H1 (cell line): ENCODE data around the gene TLCD2. TPM values are rescaled to one million over a fixed set of nuclear protein-coding genes. Genes with fewer than 3 reads are reported as not detected.

Experiments
- ASH2L ChIP-seq: fragments of 200-600, 300-600 bp; sonication (generic); IDR thresholded peaks from one replicate; pipeline ENCODE4 v1.7.1; 2017; ENCODE audit warnings: low read length
- CEBPB ChIP-seq: IDR thresholded peaks from 2 replicates; pipeline ENCODE4 v1.6.1; 2012; ENCODE audit warnings: low read depth, low read length
- POU5F1 ChIP-seq: IDR thresholded peaks from 2 replicates; pipeline ENCODE4 v1.6.1; 2011; ENCODE audit warnings: low read depth, mild to moderate bottlenecking, low read length, moderate library complexity
- SAP30 ChIP-seq: fragments of 300-600 bp; sonication (generic); IDR thresholded peaks from 2 replicates; pipeline ENCODE4 v1.7.1; 2012; ENCODE audit warnings: low read length, moderate library complexity, mild to moderate bottlenecking, inconsistent platforms; ENCODE audit not compliant: insufficient read depth, insufficient replicate concordance
- SIX5 ChIP-seq: IDR thresholded peaks from 2 replicates; pipeline ENCODE4 v1.6.1; 2011; ENCODE audit warnings: mild to moderate bottlenecking, low read depth, low read length
- SRF ChIP-seq: IDR thresholded peaks from 2 replicates; pipeline ENCODE4 v1.6.1; 2011; ENCODE audit warnings: mild to moderate bottlenecking, low read depth, low read length, moderate library complexity
- TAF1 ChIP-seq: IDR thresholded peaks from 2 replicates; pipeline ENCODE4 v1.6.1; 2011; ENCODE audit warnings: mild to moderate bottlenecking, low read depth, low read length
- polyA plus RNA-seq, 7 experiments: library from polyadenylated mRNA; depleted of rRNA in 3 of 7; stranded (reverse) in 5 of 7; unstranded in 2 of 7; fragments of >200 nt in 5 of 7; fragments of 200-250 nt in 2 of 7; gene quantifications; 1 replicate in 5 of 7; 2 replicates in 1 of 7; 4 replicates in 1 of 7; pipeline versions ENCODE4 v1.2.1 to v1.2.3, GENCODE V29; 2011 to 2013; ENCODE audit warnings: missing spikeins in 2 of 7, mixed read lengths in 2 of 7
- total RNA-seq: library from RNA; stranded (reverse); fragmentation: NEBNext Ultra II Directional; extraction: Animal tissue kit (Norgen Biotek cat#: 25700); gene quantifications from 2 replicates; pipeline ENCODE4 v1.2.1, GENCODE V29; 2021

TLCD2 gene
- total and polyA plus RNA-seq, 2 of the 8 experiments (the other 6 are each of a cell fraction or from before 2014, with no cell fraction given) = 0.47 to 1.4 TPM

GRCh38 chr17:1716076-1716911 is 6.1 kb upstream of the TLCD2 start (continued):
- TF ChIP-seq ASH2L = no peak
- 0 out of 2 replicates have a peak, but pooled peaks have one; percentile 15 for TF ChIP-seq SRF
- no peak for TF ChIP-seq CEBPB
- no peak for TF ChIP-seq SAP30
- peak; percentile 69 for TF ChIP-seq SIX5
- no peak for TF ChIP-seq POU5F1
- peak; percentile 91 for TF ChIP-seq TAF1
- TF ChIP-seq, all 59 proteins: peak for 21
